Loucy (cell line): ENCODE results near the gene ARHGAP6.

Source experiments
- H2AFZ ChIP-seq: fragments of 200-600 bp; sonication (generic); 2 replicates; pipeline ENCODE4 v1.6.0; 2016; ENCODE audit warnings: antibody characterized with exemption, mild to moderate bottlenecking, low read length, moderate library complexity
- H3F3A ChIP-seq: fragments of 200-600 bp; 2 replicates; pipeline ENCODE4 v1.6.0; 2016; ENCODE audit warnings: antibody characterized with exemption, low read depth, mild to moderate bottlenecking
- H3K27me3 ChIP-seq: fragments of 200-600 bp; sonication (generic); 2 replicates; pipeline ENCODE4 v1.6.1; 2014; ENCODE audit warnings: low read length, mild to moderate bottlenecking; ENCODE audit not compliant: insufficient read depth, poor library complexity, severe bottlenecking
- H3K36me3 ChIP-seq: fragments of 200-600 bp; sonication (generic); 2 replicates; pipeline ENCODE4 v1.6.1; 2016; ENCODE audit warnings: low read length; ENCODE audit not compliant: insufficient read depth
- H3K4me1 ChIP-seq: fragments of 200-600 bp; sonication (generic); 2 replicates; pipeline ENCODE4 v1.5.1; 2014; ENCODE audit warnings: low read length, mild to moderate bottlenecking; ENCODE audit not compliant: insufficient read depth, poor library complexity, severe bottlenecking
- H3K4me2 ChIP-seq: fragments of 200-600 bp; sonication (generic); 2 replicates; pipeline ENCODE4 v1.6.0; 2014; ENCODE audit warnings: antibody characterized with exemption, low read length, low read depth, mild to moderate bottlenecking; ENCODE audit not compliant: poor library complexity, severe bottlenecking
- H3K4me3 ChIP-seq: fragments of 200-600 bp; sonication (generic); 2 replicates; pipeline ENCODE4 v1.5.1; 2014; ENCODE audit warnings: low read length, mild to moderate bottlenecking, mixed read lengths; ENCODE audit not compliant: poor library complexity, severe bottlenecking
- H3K79me2 ChIP-seq: fragments of 200-600 bp; sonication (generic); 2 replicates; pipeline ENCODE4 v1.6.1; 2014; ENCODE audit warnings: low read length; ENCODE audit not compliant: insufficient read depth
- H3K9ac ChIP-seq: fragments of 200-600 bp; sonication (generic); 2 replicates; pipeline ENCODE4 v1.6.0; 2014; ENCODE audit warnings: mild to moderate bottlenecking, low read depth, low read length, moderate library complexity; ENCODE audit not compliant: poor library complexity, severe bottlenecking
- H3K9me2 ChIP-seq: fragments of 200-600 bp; sonication (generic); replicated peaks from 2 replicates; pipeline ENCODE4 v1.6.1; 2016; ENCODE audit warnings: low read depth, low read length, mixed read lengths
- H3K9me3 ChIP-seq: fragments of 200-600 bp; sonication (generic); 2 replicates; pipeline ENCODE4 v1.6.1; 2014; ENCODE audit warnings: mild to moderate bottlenecking, antibody characterized with exemption, low read length, low read depth; ENCODE audit not compliant: insufficient read depth
- H4K20me1 ChIP-seq: fragments of 200-600 bp; sonication (generic); 2 replicates; pipeline ENCODE4 v1.6.0; 2014; ENCODE audit warnings: antibody characterized with exemption, low read length, mild to moderate bottlenecking; ENCODE audit not compliant: insufficient read depth, poor library complexity, severe bottlenecking
- EZH2phosphoT487 ChIP-seq: fragments of 200-600 bp; IDR thresholded peaks from 2 replicates; pipeline ENCODE4 v1.6.1; 2018; ENCODE audit warnings: antibody characterized with exemption, mild to moderate bottlenecking, moderate library complexity, borderline replicate concordance
- TF ChIP-seq, protein P1 (sequence below): fragments of 200-600 bp; sonication (generic); conservative IDR thresholded peaks from 2 replicates; pipeline ENCODE4 v1.5.1; 2014; ENCODE audit warnings: mild to moderate bottlenecking, antibody characterized with exemption, low read length

The ARHGAP6 gene

DNA sequence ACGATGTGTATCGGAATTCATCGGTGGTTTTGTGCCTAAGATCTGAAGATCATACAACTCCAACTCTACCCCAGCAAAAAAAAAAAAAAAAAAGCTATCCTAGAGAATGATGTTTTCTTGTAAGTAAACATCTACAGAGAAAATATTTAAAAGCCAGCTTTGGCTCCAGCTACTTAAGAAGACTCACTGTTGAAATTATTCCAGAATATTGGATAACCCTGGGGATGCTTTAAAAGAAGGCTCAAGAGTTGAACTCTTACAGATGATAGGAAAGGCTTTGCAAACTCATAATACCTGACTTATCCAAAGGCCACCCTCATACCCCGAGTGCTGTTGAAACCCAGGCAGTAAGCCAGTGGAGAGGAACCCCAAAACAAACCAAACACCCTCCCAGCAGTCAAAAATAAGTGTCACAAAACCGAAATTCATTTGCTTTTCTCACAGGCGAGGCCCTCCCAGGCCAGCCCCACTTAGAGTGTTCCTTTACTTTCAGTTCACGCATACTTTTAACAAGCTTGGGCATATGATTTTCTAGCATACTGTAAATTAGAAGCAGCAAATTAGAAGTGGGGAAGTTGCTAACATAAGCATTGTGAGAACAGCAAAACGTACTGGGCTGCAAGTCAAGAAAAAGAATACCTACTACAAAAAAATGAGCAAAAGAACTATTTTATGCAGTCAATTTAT lies 375.2 kb downstream of the ARHGAP6 start:
- H3K79me2 ChIP-seq = no peaks in the 10 kb centered on the region
- no peak for TF ChIP-seq EZH2phosphoT487
- TF ChIP-seq, protein P1, sequence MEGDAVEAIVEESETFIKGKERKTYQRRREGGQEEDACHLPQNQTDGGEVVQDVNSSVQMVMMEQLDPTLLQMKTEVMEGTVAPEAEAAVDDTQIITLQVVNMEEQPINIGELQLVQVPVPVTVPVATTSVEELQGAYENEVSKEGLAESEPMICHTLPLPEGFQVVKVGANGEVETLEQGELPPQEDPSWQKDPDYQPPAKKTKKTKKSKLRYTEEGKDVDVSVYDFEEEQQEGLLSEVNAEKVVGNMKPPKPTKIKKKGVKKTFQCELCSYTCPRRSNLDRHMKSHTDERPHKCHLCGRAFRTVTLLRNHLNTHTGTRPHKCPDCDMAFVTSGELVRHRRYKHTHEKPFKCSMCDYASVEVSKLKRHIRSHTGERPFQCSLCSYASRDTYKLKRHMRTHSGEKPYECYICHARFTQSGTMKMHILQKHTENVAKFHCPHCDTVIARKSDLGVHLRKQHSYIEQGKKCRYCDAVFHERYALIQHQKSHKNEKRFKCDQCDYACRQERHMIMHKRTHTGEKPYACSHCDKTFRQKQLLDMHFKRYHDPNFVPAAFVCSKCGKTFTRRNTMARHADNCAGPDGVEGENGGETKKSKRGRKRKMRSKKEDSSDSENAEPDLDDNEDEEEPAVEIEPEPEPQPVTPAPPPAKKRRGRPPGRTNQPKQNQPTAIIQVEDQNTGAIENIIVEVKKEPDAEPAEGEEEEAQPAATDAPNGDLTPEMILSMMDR = no peak
- no peaks in the 10 kb centered on the region for H3K36me3 ChIP-seq
- no peaks in the 10 kb centered on the region for H3K27me3 ChIP-seq
- H3K9me2 ChIP-seq = no peaks in the 10 kb centered on the region
- H4K20me1 ChIP-seq = no peaks in the 10 kb centered on the region
- H3K4me3 ChIP-seq = no peak overlapping the region
- no peak overlapping the region for H3K4me2 ChIP-seq
- H3K9me3 ChIP-seq = no peaks in the 10 kb centered on the region
- H3K9ac ChIP-seq = no peak overlapping the region
- H3F3A ChIP-seq = no peaks in the 10 kb centered on the region
- no peak overlapping the region for H2AFZ ChIP-seq
- H3K4me1 ChIP-seq = no peaks in the 10 kb centered on the region

DNA sequence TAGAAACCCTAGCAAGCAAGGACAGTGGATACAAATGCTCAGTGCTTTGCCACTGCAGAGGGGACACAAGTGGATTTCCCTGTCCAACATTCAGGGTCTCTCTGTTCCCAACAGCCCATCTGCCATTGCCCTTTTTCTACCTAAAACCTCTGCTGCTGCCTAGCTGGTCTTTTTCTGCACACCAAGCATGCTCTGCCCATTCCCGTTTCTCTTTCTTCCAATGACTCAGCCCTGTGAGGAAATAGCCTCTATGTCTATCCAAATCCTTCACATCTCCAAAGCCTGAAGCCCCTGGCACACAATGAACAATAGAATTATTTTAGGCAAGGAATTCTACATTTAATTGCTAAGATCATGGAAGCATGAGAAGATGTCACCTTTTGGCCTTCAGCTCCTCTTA lies 378.2 kb downstream of the ARHGAP6 start:
- Histone ChIP-seq H3K9me3 (no peaks in the 10 kb centered on the region), H3K9me2 (no peaks in the 10 kb centered on the region), H3K4me3 (no peak overlapping the region), H3F3A (no peaks in the 10 kb centered on the region), H3K36me3 (no peaks in the 10 kb centered on the region), H3K4me1 (no peaks in the 10 kb centered on the region), H4K20me1 (no peaks in the 10 kb centered on the region), H2AFZ (no peak overlapping the region), H3K9ac (no peak overlapping the region), H3K4me2 (no peak overlapping the region), H3K27me3 (no peaks in the 10 kb centered on the region), H3K79me2 (no peaks in the 10 kb centered on the region)
- no peak for TF ChIP-seq EZH2phosphoT487
- TF ChIP-seq, protein P1 = no peak

DNA sequence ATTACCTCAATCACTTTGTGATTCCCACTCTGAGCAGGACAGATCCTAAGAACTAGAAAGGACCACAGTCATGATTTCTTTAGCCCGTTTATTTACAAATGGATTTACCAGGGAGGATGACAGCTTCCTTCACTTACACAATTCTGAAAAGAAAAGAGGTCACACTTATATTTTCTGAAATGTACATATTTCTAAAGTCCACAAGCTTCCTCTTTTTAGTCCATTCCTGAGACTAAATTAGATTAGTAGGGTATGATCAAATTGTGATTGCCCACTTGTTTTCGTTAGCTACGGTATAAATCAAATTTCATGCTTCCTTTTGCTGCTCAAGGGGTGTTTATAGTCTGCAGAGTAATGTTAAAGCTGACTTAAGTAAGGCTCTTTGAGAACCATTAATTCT lies 380.1 kb downstream of the ARHGAP6 start:
- no peak overlapping the region for H3K4me2 ChIP-seq
- H4K20me1 ChIP-seq = no peaks in the 10 kb centered on the region
- H2AFZ ChIP-seq = no peak overlapping the region
- no peaks in the 10 kb centered on the region for H3K79me2 ChIP-seq
- H3K9ac ChIP-seq = no peak overlapping the region
- no peaks in the 10 kb centered on the region for H3K9me3 ChIP-seq
- no peaks in the 10 kb centered on the region for H3K27me3 ChIP-seq
- H3F3A ChIP-seq = no peaks in the 10 kb centered on the region
- no peak for TF ChIP-seq EZH2phosphoT487
- TF ChIP-seq, protein P1 = no peak
- H3K36me3 ChIP-seq = no peaks in the 10 kb centered on the region
- no peak overlapping the region for H3K4me3 ChIP-seq
- H3K4me1 ChIP-seq = no peaks in the 10 kb centered on the region
- H3K9me2 ChIP-seq = no peaks in the 10 kb centered on the region
